HCT116 (cell line): ENCODE results near the gene SLC25A45. TPM values are rescaled to one million over a fixed set of nuclear protein-coding genes. Genes with fewer than 3 reads are reported as not detected.
A peak's percentile ranks its signal among the peaks of the same experiment; 100 is the strongest.

ENCODE experiments used
- ATAC-seq: fragments of 200-7000 bp; cut with Tn5 transposase; 2 replicates; pipeline ENCODE4 v1.9.1; 2020; ENCODE audit warnings: mild to moderate bottlenecking, moderate library complexity
- BruUV-seq: library from RNA; stranded (reverse); fragments of 400-500 nt; replicated peaks from 2 replicates; lab custom pipeline; 2021; lab: Mats Ljungman, UMichigan
- CTCF ChIA-PET: fragments of 300-600 bp; sonication (Branson Sonifier 250); formaldehyde crosslinking; loops from one replicate; lab custom pipeline; 2021; ENCODE audit warnings: antibody characterized with exemption; lab: Charles Lee
- POLR2A ChIA-PET: fragments of 300-600, 350-600 bp; sonication (Branson Sonifier 250); formaldehyde crosslinking; loops from one replicate; lab custom pipeline; 2021; ENCODE audit warnings: antibody characterized with exemption; lab: Charles Lee
- RAD21 ChIA-PET, 2 experiments: fragments of 300-600 bp; sonication (Branson Sonifier 250); formaldehyde crosslinking; loops; one replicate each; lab custom pipeline; 2023; ENCODE audit warnings: low total read pairs in 2 of 2; ENCODE audit not compliant: uncharacterized antibody in 2 of 2, unreplicated experiment in 2 of 2, low non-redundant PET in 1 of 2; lab: Charles Lee
- DNase-seq: peaks from one replicate; pipeline ENCODE4 v3.0.0-alpha.2; 2010; ENCODE audit warnings: low read depth, low spot score
- H2AFZ ChIP-seq: fragments of 200-600 bp; shearing (Covaris generic), sonication (generic); 2 replicates; pipeline ENCODE4 v1.6.1; 2017; ENCODE audit warnings: low read depth, mixed run types, mixed read lengths, antibody characterized with exemption, low read length; ENCODE audit not compliant: poor library complexity, severe bottlenecking
- H3K27ac ChIP-seq: 2 replicates; pipeline ENCODE4 v1.5.1; 2012; ENCODE audit warnings: low read depth, low read length
- H3K27me3 ChIP-seq: fragments of 200-600 bp; sonication (generic); 2 replicates; pipeline ENCODE4 v1.6.1; 2016; ENCODE audit warnings: mixed run types, low read length, mixed read lengths; ENCODE audit not compliant: insufficient read depth
- H3K36me3 ChIP-seq, 2 experiments: fragments of 200-500 bp in 1 of 2; fragments of 200-600 bp in 1 of 2; sonication (Bioruptor generic) in 1 of 2; sonication (generic) in 1 of 2; 2 replicates each; pipeline versions ENCODE4 v1.5.1 to v1.6.1; 2014 to 2016; ENCODE audit warnings: low read length in 2 of 2, inconsistent platforms in 1 of 2, mixed read lengths in 1 of 2, mixed run types in 1 of 2; ENCODE audit not compliant: insufficient read depth in 2 of 2, control insufficient read depth in 1 of 2
- H3K4me1 ChIP-seq, 2 experiments: fragments of 200-600 bp in 1 of 2; sonication (generic) in 1 of 2; 2 replicates each; pipeline versions ENCODE4 v1.5.1 to v1.6.1; 2012 to 2017; ENCODE audit warnings: low read length in 2 of 2, inconsistent platforms in 1 of 2, mild to moderate bottlenecking in 1 of 2, mixed read lengths in 1 of 2, mixed run types in 1 of 2, moderate library complexity in 1 of 2; ENCODE audit not compliant: insufficient read depth in 2 of 2, control insufficient read depth in 1 of 2
- H3K4me2 ChIP-seq: fragments of 200-600 bp; sonication (generic); 2 replicates; pipeline ENCODE4 v1.6.1; 2017; ENCODE audit warnings: mixed run types, low read length, mixed read lengths
- H3K4me3 ChIP-seq, 2 experiments: fragments of 200-600 bp in 1 of 2; sonication (generic) in 1 of 2; replicated peaks in 1 of 2; 2 replicates each; pipeline ENCODE4 v1.5.1; 2011 to 2016; ENCODE audit warnings: low read length in 2 of 2, control low read depth in 1 of 2, low read depth in 1 of 2, mild to moderate bottlenecking in 1 of 2, mixed read lengths in 1 of 2, mixed run types in 1 of 2
- H3K79me2 ChIP-seq: fragments of 200-600 bp; sonication (generic); 2 replicates; pipeline ENCODE4 v1.6.1; 2017; ENCODE audit warnings: mild to moderate bottlenecking, mixed run types, low read length, moderate library complexity, mixed read lengths; ENCODE audit not compliant: insufficient read depth
- H3K9ac ChIP-seq: fragments of 200-600 bp; sonication (generic); 2 replicates; pipeline ENCODE4 v1.6.1; 2016; ENCODE audit warnings: low read length, mixed read lengths
- H3K9me2 ChIP-seq: fragments of 200-600 bp; sonication (generic), shearing (Covaris generic); 2 replicates; pipeline ENCODE4 v1.6.1; 2017; ENCODE audit warnings: mixed run types, mild to moderate bottlenecking, moderate library complexity; ENCODE audit not compliant: insufficient read depth
- H3K9me3 ChIP-seq, 2 experiments: fragments of 200-500 bp in 1 of 2; fragments of 200-600 bp in 1 of 2; sonication (Bioruptor generic) in 1 of 2; sonication (generic) in 1 of 2; 2 replicates each; pipeline ENCODE4 v1.6.1; 2014 to 2017; ENCODE audit warnings: low read length in 2 of 2, mixed read lengths in 2 of 2, inconsistent platforms in 1 of 2, low read depth in 1 of 2, mild to moderate bottlenecking in 1 of 2, mixed run types in 1 of 2, moderate library complexity in 1 of 2; ENCODE audit not compliant: control insufficient read depth in 1 of 2, insufficient read depth in 1 of 2
- H4K20me1 ChIP-seq: fragments of 200-600 bp; sonication (generic), shearing (Covaris generic); 2 replicates; pipeline ENCODE4 v1.6.1; 2017; ENCODE audit warnings: mixed run types, mild to moderate bottlenecking, moderate library complexity; ENCODE audit not compliant: insufficient read depth
- ATF3 ChIP-seq: IDR thresholded peaks from 2 replicates; pipeline ENCODE4 v1.6.1; 2012
- CBX3 ChIP-seq: IDR thresholded peaks from 2 replicates; pipeline ENCODE4 v1.6.1; 2012; ENCODE audit warnings: low read depth
- CEBPB ChIP-seq: IDR thresholded peaks from 2 replicates; pipeline ENCODE4 v1.6.1; 2012; ENCODE audit warnings: low read depth
- CTCF ChIP-seq, 3 experiments: fragments of 200-600 bp in 1 of 3; sonication (generic) in 1 of 3; IDR thresholded peaks in 2 of 3; conservative IDR thresholded peaks in 1 of 3; 2 replicates each; pipeline ENCODE4 v1.5.1; 2012 to 2017; ENCODE audit warnings: low read depth in 2 of 3, low read length in 2 of 3, antibody characterized with exemption in 1 of 3, borderline replicate concordance in 1 of 3, control low read depth in 1 of 3, mild to moderate bottlenecking in 1 of 3, mixed read lengths in 1 of 3, mixed run types in 1 of 3, moderate library complexity in 1 of 3; ENCODE audit not compliant: insufficient read depth in 1 of 3
- ELF1 ChIP-seq: IDR thresholded peaks from 2 replicates; pipeline ENCODE4 v1.6.1; 2012; ENCODE audit warnings: low read depth, borderline replicate concordance
- EZH2 ChIP-seq: fragments of 200-600 bp; sonication (generic); IDR thresholded peaks from 2 replicates; pipeline ENCODE4 v1.6.1; 2017; ENCODE audit warnings: antibody characterized with exemption, mixed run types
- RAD21 ChIP-seq: IDR thresholded peaks from 2 replicates; pipeline ENCODE4 v1.6.1; 2012; ENCODE audit warnings: low read depth, mild to moderate bottlenecking
- REST ChIP-seq: IDR thresholded peaks from 2 replicates; pipeline ENCODE4 v1.6.1; 2012; ENCODE audit warnings: low read depth
- SP1 ChIP-seq: IDR thresholded peaks from 2 replicates; pipeline ENCODE4 v1.6.1; 2012; ENCODE audit warnings: low read depth
- SRF ChIP-seq: IDR thresholded peaks from 2 replicates; pipeline ENCODE4 v1.6.1; 2012; ENCODE audit warnings: low read depth
- TCF7L2 ChIP-seq: IDR thresholded peaks from 2 replicates; pipeline ENCODE4 v1.7.0; 2011; ENCODE audit warnings: borderline replicate concordance, inconsistent platforms; ENCODE audit not compliant: insufficient read depth, insufficient read length; ENCODE audit errors: extremely low read depth
- YY1 ChIP-seq: IDR thresholded peaks from 2 replicates; pipeline ENCODE4 v1.6.1; 2011; ENCODE audit warnings: low read length, low read depth, moderate library complexity, mild to moderate bottlenecking; ENCODE audit not compliant: insufficient replicate concordance; ENCODE audit errors: extremely low read depth
- ZNF274 ChIP-seq: fragments of 200-500 bp; sonication (Bioruptor generic); IDR thresholded peaks from 2 replicates; pipeline ENCODE4 v1.6.1; 2014; ENCODE audit warnings: mild to moderate bottlenecking, low read depth, low read length, inconsistent platforms
- intact Hi-C: fragments of 100-400 bp; cut with micrococcal nuclease; formaldehyde crosslinking; loops from 2 replicates; pipeline ENCODE4 v1.10.0; 2022
- total RNA-seq: library from RNA; stranded (reverse); gene quantifications from one replicate; pipeline ENCODE4 v1.2.1, GENCODE V29; 2021; ENCODE audit not compliant: unreplicated experiment

The SLC25A45 gene
- total RNA-seq, 1 experiment from 2014 or later: 3.9 TPM

- RAD21 ChIA-PET: no interaction called here
- H3K9me3 ChIP-seq: no peaks in the 10 kb centered on the region
- DNase-seq: no peak
- H3K9ac ChIP-seq: no peak overlapping the region
- intact Hi-C loops: no loop called here
- no peak overlapping the region for H2AFZ ChIP-seq
- BruUV-seq: no TSS peak
- H3K9me2 ChIP-seq: no peaks in the 10 kb centered on the region
- H3K4me1 ChIP-seq: peaks cover 30 to 39% of the 10 kb centered on the region in 2 experiments
- no peaks in the 10 kb centered on the region for H3K27me3 ChIP-seq
- ATAC-seq: no peak
- no peak overlapping the region for H3K27ac ChIP-seq
- TF ChIP-seq CTCF (IDR thresholded peaks at IDR 0.05 in 2 of 3, conservative IDR thresholded peaks at IDR 0.05 in 1 of 3; ENCODE audit: borderline replicate concordance in 1 of 3, insufficient read depth in 1 of 3, low read depth in 2 of 3, low read length in 2 of 3) (peak in 2 of 3 experiments; percentile 11 to 34; a peak in 2 of 6 replicates), EZH2 (no peak), ELF1 (no peak), SP1 (no peak)
- TF ChIP-seq, all 23 proteins: peak for 1
- ChIA-PET POLR2A (interaction anchor here (1.2 to 1.4 kb wide), 3 partner anchors 44 to 130 kb away, joined by 3 to 4 read pairs (median 4); partner anchors contain the start of gene NEAT1), CTCF (no interaction called here)
- Histone ChIP-seq H3K4me2 (no peak overlapping the region), H3K4me3 (no peak overlapping the region), H4K20me1 (no peaks in the 10 kb centered on the region), H3K79me2 (no peaks in the 10 kb centered on the region), H3K36me3 (no peaks in the 10 kb centered on the region)
These were observed 4.1 kb downstream of the SLC25A45 start for GRCh38 chr11:65378208-65378927.

GRCh38 chr11:65377777-65378176 lies 4.7 kb downstream of the SLC25A45 start:
- Histone ChIP-seq H3K27me3 (no peaks in the 10 kb centered on the region), H3K79me2 (no peaks in the 10 kb centered on the region), H3K4me1 (peaks cover 24 to 33% of the 10 kb centered on the region in 2 experiments), H3K9me2 (no peaks in the 10 kb centered on the region), H3K27ac (no peak overlapping the region), H3K9ac (no peak overlapping the region), H3K9me3 (no peaks in the 10 kb centered on the region), H3K4me2 (no peak overlapping the region), H4K20me1 (no peaks in the 10 kb centered on the region), H2AFZ (no peak overlapping the region), H3K36me3 (no peaks in the 10 kb centered on the region), H3K4me3 (no peak overlapping the region)
- CTCF ChIA-PET: no interaction called here
- no TSS peak for BruUV-seq
- DNase-seq (no peak), ATAC-seq (no peak)
- RAD21 ChIA-PET: no interaction called here
- POLR2A ChIA-PET: interaction anchor here (1.2 to 1.4 kb wide), 3 partner anchors 45 to 130 kb away, joined by 3 to 4 read pairs (median 4); partner anchors contain the start of gene NEAT1
- intact Hi-C loops: no loop called here
- TF ChIP-seq TCF7L2: no peak
- TF ChIP-seq YY1: no peak
- no peak for TF ChIP-seq CBX3
- no peak for TF ChIP-seq RAD21
- no peak for TF ChIP-seq ELF1
- no peak for TF ChIP-seq SP1
- TF ChIP-seq REST: no peak
- TF ChIP-seq EZH2: no peak
- TF ChIP-seq SRF: no peak
- no peak for TF ChIP-seq ZNF274
- TF ChIP-seq ATF3: no peak
- no peak for TF ChIP-seq CEBPB
